DLD1 (cell line): Measurements from ENCODE around the gene AAK1.
"Not testable (repeated sequence)": the region's sequence is repeated elsewhere in the genome, so short reads cannot be mapped to it uniquely, and the experiment has no call there.

ENCODE experiments used
- in situ Hi-C: cut with HindIII; loops from 2 replicates; pipeline ENCODE4 v1.10.0; 2017; ENCODE audit warnings: low sequenced_read_pairs

Gene AAK1

DNA sequence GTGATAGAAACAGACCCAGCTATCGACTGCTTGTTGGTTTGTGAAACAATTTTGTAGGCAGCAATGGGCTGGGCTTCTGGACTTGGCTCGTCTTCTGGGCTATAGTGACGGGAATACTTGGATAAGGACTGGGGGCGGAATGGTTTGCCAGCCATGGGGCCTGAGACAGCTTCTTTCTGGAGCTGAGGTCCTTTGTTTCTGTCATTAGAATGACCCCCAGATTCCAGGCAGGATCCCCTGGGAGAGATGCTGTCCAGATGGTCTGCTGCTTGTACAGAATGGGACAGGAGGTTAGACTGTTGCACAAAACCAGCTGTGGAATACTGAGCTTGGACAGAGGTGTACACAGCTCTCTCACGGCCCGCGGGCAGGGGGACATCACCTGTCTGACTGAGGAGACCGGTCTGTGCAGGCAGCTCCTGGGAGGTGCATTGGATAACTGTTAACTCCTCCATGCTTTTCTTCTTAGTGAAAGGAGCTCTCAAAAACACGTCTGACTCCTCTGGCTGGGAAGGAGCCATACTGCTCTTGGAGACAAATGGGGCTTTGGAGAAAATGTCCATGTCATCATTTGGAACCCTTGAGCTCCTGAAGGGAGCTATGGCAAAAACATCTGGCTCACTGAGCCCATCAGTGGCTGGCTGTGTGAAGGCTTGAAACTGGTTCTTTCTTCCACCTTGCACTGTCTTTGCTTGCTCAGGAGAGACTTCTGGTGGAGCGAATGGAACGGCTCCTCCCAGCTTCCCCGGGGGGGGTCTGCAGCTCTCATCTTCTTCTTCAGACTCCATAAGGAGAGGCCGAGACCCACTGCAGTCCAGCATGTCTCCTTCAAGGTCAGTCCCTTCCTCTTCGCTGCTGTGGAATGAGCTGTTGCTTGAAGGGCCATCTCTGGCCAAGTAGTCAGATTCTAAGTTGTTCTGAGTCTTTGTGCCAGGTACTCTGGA is 177.8 kb downstream of the AAK1 start:
- in situ Hi-C loops: no loop called here

GRCh38 chr2:69464575-69464974 is 179.0 kb downstream of the AAK1 start:
- in situ Hi-C loops: no loop called here

GRCh38 chr2:69462780-69463179 is 180.8 kb downstream of the AAK1 start:
- in situ Hi-C loops: no loop called here

DNA sequence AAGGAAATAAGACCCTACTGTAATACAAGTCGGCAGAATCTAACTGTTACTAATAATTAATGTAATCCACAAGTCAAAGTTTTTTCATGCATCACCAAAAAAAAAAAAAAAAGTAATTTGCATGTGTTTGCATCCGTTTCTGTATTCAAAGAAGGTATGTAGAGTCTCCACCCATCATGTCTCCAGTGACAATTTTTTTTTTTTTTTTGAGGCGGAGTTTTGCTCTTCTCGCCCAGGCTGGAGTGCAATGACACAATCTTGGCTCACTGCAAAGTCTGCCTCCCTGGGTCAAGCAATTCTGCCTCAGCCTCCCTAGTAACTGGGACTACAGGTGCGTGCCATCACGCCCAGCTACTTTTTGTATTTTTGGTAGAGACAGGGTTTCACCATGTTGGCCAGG is 182.1 kb downstream of the AAK1 start:
- in situ Hi-C loops: no loop called here

- in situ Hi-C loops: no loop called here
Measured at GRCh38 chr2:69459936-69460335, 183.6 kb downstream of the AAK1 start.

DNA sequence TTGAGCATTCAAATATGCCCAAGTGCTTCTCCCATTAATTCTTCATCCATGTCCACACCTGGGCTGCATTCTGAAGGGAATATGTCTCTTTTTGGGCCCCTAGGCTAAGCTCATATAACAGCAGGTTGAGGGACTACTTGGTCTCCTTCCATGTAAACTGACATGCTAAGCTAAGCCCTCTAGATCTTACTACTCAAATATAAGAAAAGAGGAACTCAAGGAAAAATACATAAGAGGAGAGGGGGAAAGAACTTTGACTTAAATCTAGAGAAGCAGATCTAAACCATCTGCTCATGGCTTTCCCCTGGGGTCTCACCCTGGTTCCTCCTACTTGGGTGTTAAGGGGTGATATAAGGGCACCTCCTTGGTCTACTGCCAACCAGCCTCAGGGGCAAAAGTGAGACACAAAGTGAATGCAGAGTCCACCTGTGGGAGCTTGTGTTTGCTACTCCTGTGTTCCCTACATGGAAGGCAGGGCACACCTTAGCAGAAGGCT is 186.5 kb downstream of the AAK1 start:
- in situ Hi-C loops: no loop called here

GRCh38 chr2:69456154-69456553 is 187.4 kb downstream of the AAK1 start:
- in situ Hi-C loops: no loop called here

GRCh38 chr2:69454976-69455375 is 188.6 kb downstream of the AAK1 start:
- in situ Hi-C loops: no loop called here

DNA sequence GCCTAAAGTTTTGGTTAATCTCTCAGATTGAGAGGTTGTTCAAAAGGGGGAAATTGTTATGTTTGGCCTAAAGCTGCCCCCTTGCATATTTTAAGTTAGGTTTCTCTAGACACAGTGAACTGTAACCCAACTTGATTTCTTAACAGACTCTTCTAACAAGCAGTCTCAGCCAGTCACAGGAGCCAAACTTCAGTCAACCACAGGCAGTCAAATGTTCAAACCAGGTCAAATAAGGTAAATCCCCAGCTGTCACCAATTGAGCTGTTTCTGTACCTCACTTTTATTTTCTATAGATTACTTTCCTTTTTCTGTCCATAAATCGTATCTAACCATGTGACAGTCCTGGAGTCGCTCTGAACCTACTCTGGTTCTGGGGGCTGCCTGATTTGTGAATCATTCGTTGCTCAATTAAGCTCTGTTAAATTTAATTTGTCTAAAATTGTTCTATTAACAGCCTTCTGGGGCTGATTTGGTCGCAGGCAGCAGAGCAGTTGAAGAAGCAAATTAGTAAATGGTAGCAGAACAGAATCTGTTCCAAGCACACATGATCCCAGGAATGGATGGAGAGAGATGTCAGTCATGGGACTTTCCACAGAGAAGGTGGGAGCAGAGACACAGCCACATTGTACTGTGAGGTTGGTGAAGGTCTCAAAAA is 189.9 kb downstream of the AAK1 start:
- in situ Hi-C loops: no loop called here

DNA sequence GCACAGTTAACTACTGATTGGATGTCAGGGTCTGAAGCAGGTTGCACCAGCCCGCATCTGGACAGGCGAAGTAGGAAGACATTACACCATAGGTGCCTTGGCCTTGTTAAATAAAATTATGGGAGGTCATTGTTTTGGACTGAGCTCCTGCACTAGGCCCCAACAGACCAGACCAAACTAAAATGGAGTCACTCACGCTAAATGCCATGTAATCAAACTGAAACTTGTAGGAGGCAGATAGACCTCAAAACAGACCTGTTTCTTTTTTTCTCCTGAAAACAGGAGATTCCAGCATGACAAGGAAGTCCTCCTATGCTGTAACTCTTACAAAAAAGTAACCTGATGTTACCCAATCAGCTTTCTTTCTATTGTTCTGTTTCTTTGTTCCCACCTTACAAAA is 190.9 kb downstream of the AAK1 start:
- in situ Hi-C loops: no loop called here

GRCh38 chr2:69450735-69451416 is 192.7 kb downstream of the AAK1 start:
- in situ Hi-C loops: no loop called here

DNA sequence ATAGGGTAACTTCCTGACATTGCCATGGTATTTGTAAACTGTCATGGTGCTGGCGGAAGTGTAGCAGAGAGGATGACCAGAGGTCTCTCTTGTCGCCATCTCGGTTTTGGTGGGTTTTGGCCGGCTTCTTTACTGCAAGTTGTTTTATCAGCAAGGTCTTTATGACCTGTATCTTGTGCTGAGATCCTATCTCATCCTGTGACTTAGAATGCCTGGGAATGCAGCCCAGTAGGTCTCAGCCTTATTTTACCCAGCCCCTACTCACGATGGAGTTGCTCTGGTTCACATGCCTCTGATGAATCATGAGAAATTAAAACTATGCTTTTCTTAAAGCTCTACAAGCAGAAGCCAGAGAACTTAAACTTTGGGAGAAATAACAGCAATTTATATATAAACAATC is 193.6 kb downstream of the AAK1 start:
- in situ Hi-C loops: no loop called here

GRCh38 chr2:69443673-69444072 is 199.9 kb downstream of the AAK1 start:
- in situ Hi-C loops: not testable (repeated sequence)

GRCh38 chr2:69439499-69439898 is 204.0 kb downstream of the AAK1 start:
- in situ Hi-C loops: not testable (repeated sequence)

DNA sequence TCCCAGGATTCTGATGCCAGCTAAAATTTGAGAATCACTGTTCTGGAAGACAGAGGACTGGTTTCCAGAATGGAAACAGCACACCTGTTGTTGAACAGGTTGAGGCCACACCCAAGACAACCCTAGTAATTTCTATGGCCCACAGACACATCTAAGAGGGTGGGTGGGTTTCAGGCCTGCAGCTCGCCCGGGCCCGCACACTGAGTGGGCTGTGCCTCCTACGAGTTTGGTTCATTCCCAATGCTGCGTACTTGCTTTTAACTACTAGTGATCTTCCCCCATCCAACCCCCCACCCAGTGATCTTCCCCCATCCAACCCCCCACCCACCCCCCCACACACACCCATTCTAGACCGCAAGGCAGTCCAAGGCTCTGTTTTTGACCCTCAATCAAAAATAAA is 205.0 kb downstream of the AAK1 start:
- in situ Hi-C loops: no loop called here

- in situ Hi-C loops: no loop called here
Measured at GRCh38 chr2:69437751-69438154, 205.8 kb downstream of the AAK1 start.

- in situ Hi-C loops: no loop called here
Measured at GRCh38 chr2:69436938-69437750, 206.4 kb downstream of the AAK1 start, which contains the start of gene NFU1. Gene NFU1, minus strand, starts transcription at chr2:69437435. Its CDS starts 13 bp downstream, at chr2:69437422.

GRCh38 chr2:69436596-69436937 is 207.0 kb downstream of the AAK1 start:
- in situ Hi-C loops: no loop called here

DNA sequence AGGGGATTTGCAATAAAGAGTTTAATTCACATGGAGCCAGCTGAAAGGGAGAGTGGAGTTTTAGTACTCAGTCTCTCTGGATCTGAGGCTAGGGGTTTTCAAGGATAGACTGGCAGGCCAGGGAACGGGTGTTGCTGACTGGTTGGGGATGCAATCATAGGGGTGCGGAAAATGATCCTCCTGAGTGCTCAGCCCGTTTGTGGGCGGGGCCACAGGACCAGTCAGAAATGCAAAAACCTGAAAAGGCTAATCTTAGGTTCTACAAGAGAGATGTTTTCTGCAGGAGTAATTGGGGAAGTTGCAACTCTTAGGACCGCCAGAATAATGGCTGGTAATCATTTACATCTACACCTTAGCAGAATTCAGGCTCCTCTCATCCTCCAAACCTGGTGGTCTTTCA is 208.8 kb downstream of the AAK1 start:
- in situ Hi-C loops: no loop called here

- in situ Hi-C loops: no loop called here
Measured at GRCh38 chr2:69429491-69430183, 213.9 kb downstream of the AAK1 start.
